HepG2 (cell line): Measurements from ENCODE around the gene TRAPPC3. TPM values are rescaled to one million over a fixed set of nuclear protein-coding genes. Genes with fewer than 3 reads are reported as not detected.

ENCODE experiments used
- ATRX ChIP-seq: sonication (generic); formaldehyde crosslinking; IDR thresholded peaks from 2 replicates; pipeline ENCODE4 v1.4.0; 2020; ENCODE audit warnings: missing genetic modification reagents, borderline replicate concordance
- FOXK2 ChIP-seq: fragments of 450-650 bp; IDR thresholded peaks from 2 replicates; pipeline ENCODE4 v1.6.1; 2016
- HIVEP1 ChIP-seq: sonication (generic); formaldehyde crosslinking; IDR thresholded peaks from 2 replicates; pipeline ENCODE4 v1.4.0; 2020; ENCODE audit warnings: mild to moderate bottlenecking, missing genetic modification reagents
- HNRNPUL1 ChIP-seq: fragments of 200-400 bp; formaldehyde crosslinking; IDR thresholded peaks from 2 replicates; pipeline ENCODE4 v1.6.1; 2017; ENCODE audit warnings: low read depth, mild to moderate bottlenecking, low read length, moderate library complexity
- HOXA3 ChIP-seq: sonication (generic); formaldehyde crosslinking; IDR thresholded peaks from 2 replicates; pipeline ENCODE4 v1.5.0; 2020; ENCODE audit warnings: missing genetic modification reagents
- KLF15 ChIP-seq: sonication (generic); formaldehyde crosslinking; IDR thresholded peaks from 2 replicates; pipeline ENCODE4 v1.8.1; 2023; ENCODE audit warnings: borderline replicate concordance, mild to moderate bottlenecking, inconsistent platforms, missing genetic modification reagents, mixed read lengths
- SIX1 ChIP-seq: sonication (generic); formaldehyde crosslinking; IDR thresholded peaks from 2 replicates; pipeline ENCODE4 v1.4.0; 2020; ENCODE audit warnings: missing genetic modification reagents, borderline replicate concordance
- SP4 ChIP-seq: sonication (generic); formaldehyde crosslinking; IDR thresholded peaks from 2 replicates; pipeline ENCODE4 v1.8.1; 2023; ENCODE audit warnings: mild to moderate bottlenecking, missing genetic modification reagents
- ZNF652 ChIP-seq: IDR thresholded peaks from 2 replicates; pipeline ENCODE4 v1.6.1; 2016; ENCODE audit warnings: low read depth, borderline replicate concordance
- ZZZ3 ChIP-seq: sonication (generic); formaldehyde crosslinking; IDR thresholded peaks from 2 replicates; pipeline ENCODE4 v1.4.0; 2020; ENCODE audit warnings: missing genetic modification reagents, mild to moderate bottlenecking, borderline replicate concordance
- polyA plus RNA-seq, 8 experiments: library from polyadenylated mRNA; depleted of rRNA in 3 of 8; stranded (reverse) in 7 of 8; unstranded in 1 of 8; fragments of >200 nt; fragmentation: Illumina TruSeq in 4 of 8; extraction: Trizol in 4 of 8; gene quantifications; 2 replicates each; pipeline versions ENCODE4 v1.2.1 to v1.2.3, GENCODE V29; 2011 to 2016; ENCODE audit warnings: low read depth in 4 of 8, missing spikeins in 1 of 8, mixed read lengths in 1 of 8; ENCODE audit not compliant: insufficient read depth in 1 of 8
- total RNA-seq, 5 experiments: library from RNA; depleted of rRNA; stranded (reverse); fragments of >200 nt; fragmentation: Illumina TruSeq; extraction: Trizol; gene quantifications; 2 replicates each; pipeline ENCODE4 v1.2.3, GENCODE V29; 2016; ENCODE audit warnings: low read depth in 1 of 5
- TF ChIP-seq, protein P1 (sequence below): sonication (generic); formaldehyde crosslinking; IDR thresholded peaks from 2 replicates; pipeline ENCODE4 v1.4.0; 2020; ENCODE audit warnings: mild to moderate bottlenecking, missing genetic modification reagents
- TF ChIP-seq, protein P2 (sequence below): sonication (generic); formaldehyde crosslinking; IDR thresholded peaks from 2 replicates; pipeline ENCODE4 v1.9.0; 2021; ENCODE audit warnings: missing genetic modification reagents, borderline replicate concordance
- TF ChIP-seq, protein P3 (sequence below): sonication (generic); formaldehyde crosslinking; IDR thresholded peaks from 2 replicates; pipeline ENCODE4; 2020; ENCODE audit warnings: missing genetic modification reagents, mild to moderate bottlenecking, borderline replicate concordance
- TF ChIP-seq, protein P4 (sequence below): sonication (generic); formaldehyde crosslinking; IDR thresholded peaks from 2 replicates; pipeline ENCODE4 v1.4.0; 2020; ENCODE audit warnings: missing genetic modification reagents, mild to moderate bottlenecking, borderline replicate concordance
- TF ChIP-seq, protein P5 (sequence below), 2 experiments: sonication (generic) in 1 of 2; formaldehyde crosslinking in 1 of 2; IDR thresholded peaks; 2 replicates each; pipeline versions ENCODE4 v1.5.1 to v1.6.1; 2011 to 2020; ENCODE audit warnings: borderline replicate concordance in 1 of 2, low read depth in 1 of 2, low read length in 1 of 2, mild to moderate bottlenecking in 1 of 2, missing genetic modification reagents in 1 of 2, moderate library complexity in 1 of 2
- TF ChIP-seq, protein P6 (sequence below): sonication (generic); formaldehyde crosslinking; IDR thresholded peaks from 2 replicates; pipeline ENCODE4 v1.5.0; 2020; ENCODE audit warnings: missing genetic modification reagents

The TRAPPC3 gene
- total and polyA plus RNA-seq, 2 of the 13 experiments (the other 11 are each of a cell fraction or from before 2014, with no cell fraction given) = 53.7 to 62.4 TPM

DNA sequence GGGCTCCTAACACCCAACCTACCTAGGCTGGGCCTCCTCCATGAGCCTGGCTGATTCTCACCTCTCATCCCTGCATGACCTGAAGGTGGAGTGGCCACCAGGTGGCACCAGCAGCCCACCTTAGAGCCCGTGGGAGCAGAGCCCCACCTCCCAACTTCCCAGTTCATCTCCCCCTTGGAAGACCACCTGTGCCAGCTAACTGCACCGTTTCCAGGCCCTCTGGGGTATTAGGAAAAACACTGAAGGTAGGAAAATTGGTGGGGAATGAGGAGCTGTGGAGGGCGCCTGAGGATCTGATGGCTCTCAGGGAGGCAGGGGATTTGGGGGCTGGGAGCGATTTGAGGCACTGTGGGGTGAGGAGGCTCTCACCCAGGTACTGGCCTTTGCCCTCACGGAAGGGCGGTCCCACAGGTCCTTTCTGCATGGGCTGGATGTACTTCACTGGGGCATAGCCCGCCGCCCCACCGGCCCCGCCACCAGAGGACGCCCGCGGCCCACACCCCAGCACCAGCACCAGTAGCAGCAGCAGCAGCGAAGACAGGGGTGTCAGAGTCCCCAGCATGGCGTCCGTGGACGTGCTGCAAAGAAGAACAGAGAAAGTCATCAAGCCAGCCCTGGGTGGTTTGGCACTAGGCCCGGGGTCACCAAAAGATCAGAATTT is 49.5 kb downstream of the TRAPPC3 start (continued):
- TF ChIP-seq SP4 (CRISPR knock-in tag) = no peak
- TF ChIP-seq, protein P1, sequence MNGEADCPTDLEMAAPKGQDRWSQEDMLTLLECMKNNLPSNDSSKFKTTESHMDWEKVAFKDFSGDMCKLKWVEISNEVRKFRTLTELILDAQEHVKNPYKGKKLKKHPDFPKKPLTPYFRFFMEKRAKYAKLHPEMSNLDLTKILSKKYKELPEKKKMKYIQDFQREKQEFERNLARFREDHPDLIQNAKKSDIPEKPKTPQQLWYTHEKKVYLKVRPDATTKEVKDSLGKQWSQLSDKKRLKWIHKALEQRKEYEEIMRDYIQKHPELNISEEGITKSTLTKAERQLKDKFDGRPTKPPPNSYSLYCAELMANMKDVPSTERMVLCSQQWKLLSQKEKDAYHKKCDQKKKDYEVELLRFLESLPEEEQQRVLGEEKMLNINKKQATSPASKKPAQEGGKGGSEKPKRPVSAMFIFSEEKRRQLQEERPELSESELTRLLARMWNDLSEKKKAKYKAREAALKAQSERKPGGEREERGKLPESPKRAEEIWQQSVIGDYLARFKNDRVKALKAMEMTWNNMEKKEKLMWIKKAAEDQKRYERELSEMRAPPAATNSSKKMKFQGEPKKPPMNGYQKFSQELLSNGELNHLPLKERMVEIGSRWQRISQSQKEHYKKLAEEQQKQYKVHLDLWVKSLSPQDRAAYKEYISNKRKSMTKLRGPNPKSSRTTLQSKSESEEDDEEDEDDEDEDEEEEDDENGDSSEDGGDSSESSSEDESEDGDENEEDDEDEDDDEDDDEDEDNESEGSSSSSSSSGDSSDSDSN = no peak
- no peak for TF ChIP-seq HIVEP1 (CRISPR knock-in tag)
- no peak for TF ChIP-seq KLF15 (CRISPR knock-in tag)
- no peak for TF ChIP-seq ZZZ3 (CRISPR knock-in tag)
- no peak for TF ChIP-seq SIX1 (CRISPR knock-in tag)
- TF ChIP-seq, protein P2, sequence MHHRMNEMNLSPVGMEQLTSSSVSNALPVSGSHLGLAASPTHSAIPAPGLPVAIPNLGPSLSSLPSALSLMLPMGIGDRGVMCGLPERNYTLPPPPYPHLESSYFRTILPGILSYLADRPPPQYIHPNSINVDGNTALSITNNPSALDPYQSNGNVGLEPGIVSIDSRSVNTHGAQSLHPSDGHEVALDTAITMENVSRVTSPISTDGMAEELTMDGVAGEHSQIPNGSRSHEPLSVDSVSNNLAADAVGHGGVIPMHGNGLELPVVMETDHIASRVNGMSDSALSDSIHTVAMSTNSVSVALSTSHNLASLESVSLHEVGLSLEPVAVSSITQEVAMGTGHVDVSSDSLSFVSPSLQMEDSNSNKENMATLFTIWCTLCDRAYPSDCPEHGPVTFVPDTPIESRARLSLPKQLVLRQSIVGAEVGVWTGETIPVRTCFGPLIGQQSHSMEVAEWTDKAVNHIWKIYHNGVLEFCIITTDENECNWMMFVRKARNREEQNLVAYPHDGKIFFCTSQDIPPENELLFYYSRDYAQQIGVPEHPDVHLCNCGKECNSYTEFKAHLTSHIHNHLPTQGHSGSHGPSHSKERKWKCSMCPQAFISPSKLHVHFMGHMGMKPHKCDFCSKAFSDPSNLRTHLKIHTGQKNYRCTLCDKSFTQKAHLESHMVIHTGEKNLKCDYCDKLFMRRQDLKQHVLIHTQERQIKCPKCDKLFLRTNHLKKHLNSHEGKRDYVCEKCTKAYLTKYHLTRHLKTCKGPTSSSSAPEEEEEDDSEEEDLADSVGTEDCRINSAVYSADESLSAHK (CRISPR knock-in tag) = no peak
- TF ChIP-seq, protein P3, sequence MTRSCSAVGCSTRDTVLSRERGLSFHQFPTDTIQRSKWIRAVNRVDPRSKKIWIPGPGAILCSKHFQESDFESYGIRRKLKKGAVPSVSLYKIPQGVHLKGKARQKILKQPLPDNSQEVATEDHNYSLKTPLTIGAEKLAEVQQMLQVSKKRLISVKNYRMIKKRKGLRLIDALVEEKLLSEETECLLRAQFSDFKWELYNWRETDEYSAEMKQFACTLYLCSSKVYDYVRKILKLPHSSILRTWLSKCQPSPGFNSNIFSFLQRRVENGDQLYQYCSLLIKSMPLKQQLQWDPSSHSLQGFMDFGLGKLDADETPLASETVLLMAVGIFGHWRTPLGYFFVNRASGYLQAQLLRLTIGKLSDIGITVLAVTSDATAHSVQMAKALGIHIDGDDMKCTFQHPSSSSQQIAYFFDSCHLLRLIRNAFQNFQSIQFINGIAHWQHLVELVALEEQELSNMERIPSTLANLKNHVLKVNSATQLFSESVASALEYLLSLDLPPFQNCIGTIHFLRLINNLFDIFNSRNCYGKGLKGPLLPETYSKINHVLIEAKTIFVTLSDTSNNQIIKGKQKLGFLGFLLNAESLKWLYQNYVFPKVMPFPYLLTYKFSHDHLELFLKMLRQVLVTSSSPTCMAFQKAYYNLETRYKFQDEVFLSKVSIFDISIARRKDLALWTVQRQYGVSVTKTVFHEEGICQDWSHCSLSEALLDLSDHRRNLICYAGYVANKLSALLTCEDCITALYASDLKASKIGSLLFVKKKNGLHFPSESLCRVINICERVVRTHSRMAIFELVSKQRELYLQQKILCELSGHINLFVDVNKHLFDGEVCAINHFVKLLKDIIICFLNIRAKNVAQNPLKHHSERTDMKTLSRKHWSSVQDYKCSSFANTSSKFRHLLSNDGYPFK (CRISPR knock-in tag) = 0 out of 2 replicates have a peak, but pooled peaks have one; percentile 49
- TF ChIP-seq, protein P4, sequence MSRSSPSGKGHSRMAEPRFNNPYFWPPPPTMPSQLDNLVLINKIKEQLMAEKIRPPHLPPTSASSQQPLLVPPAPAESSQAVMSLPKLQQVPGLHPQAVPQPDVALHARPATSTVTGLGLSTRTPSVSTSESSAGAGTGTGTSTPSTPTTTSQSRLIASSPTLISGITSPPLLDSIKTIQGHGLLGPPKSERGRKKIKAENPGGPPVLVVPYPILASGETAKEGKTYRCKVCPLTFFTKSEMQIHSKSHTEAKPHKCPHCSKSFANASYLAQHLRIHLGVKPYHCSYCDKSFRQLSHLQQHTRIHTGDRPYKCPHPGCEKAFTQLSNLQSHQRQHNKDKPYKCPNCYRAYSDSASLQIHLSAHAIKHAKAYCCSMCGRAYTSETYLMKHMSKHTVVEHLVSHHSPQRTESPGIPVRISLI = no peak
- TF ChIP-seq ATRX (CRISPR knock-in tag) = no peak
- TF ChIP-seq, protein P5, sequence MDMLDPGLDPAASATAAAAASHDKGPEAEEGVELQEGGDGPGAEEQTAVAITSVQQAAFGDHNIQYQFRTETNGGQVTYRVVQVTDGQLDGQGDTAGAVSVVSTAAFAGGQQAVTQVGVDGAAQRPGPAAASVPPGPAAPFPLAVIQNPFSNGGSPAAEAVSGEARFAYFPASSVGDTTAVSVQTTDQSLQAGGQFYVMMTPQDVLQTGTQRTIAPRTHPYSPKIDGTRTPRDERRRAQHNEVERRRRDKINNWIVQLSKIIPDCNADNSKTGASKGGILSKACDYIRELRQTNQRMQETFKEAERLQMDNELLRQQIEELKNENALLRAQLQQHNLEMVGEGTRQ (IDR thresholded peaks at IDR 0.05; ENCODE audit: low read depth, low read length) = no peak
- TF ChIP-seq, protein P5 (CRISPR knock-in tag; IDR thresholded peaks at IDR 0.05; ENCODE audit: borderline replicate concordance) = no peak
- TF ChIP-seq, protein P6, sequence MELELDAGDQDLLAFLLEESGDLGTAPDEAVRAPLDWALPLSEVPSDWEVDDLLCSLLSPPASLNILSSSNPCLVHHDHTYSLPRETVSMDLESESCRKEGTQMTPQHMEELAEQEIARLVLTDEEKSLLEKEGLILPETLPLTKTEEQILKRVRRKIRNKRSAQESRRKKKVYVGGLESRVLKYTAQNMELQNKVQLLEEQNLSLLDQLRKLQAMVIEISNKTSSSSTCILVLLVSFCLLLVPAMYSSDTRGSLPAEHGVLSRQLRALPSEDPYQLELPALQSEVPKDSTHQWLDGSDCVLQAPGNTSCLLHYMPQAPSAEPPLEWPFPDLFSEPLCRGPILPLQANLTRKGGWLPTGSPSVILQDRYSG (CRISPR knock-in tag) = no peak
- no peak for TF ChIP-seq HNRNPUL1
- TF ChIP-seq FOXK2 = no peak
- no peak; the same call in 1 of the 2 replicates for TF ChIP-seq HOXA3 (CRISPR knock-in tag)
- TF ChIP-seq ZNF652 (CRISPR knock-in tag) = no peak
